Lung microvascular endothelial cell (primary cell): ENCODE data around the gene LGALS1. TPM values are rescaled to one million over a fixed set of nuclear protein-coding genes. Genes with fewer than 3 reads are reported as not detected.

Experiments
- DNase-seq, 2 donors: peaks; one replicate each; pipeline versions ENCODE4 v3.0.0 to v3.0.0-alpha.2; 2010; ENCODE audit warnings: low read depth in 2 of 2
- total RNA-seq: library from RNA; depleted of rRNA; stranded (reverse); fragments of >200 nt; gene quantifications from 2 replicates; pipeline ENCODE4 v1.2.1, GENCODE V29; 2014

The LGALS1 gene
- 2,589 and 6,877 TPM in 2 replicates for total RNA-seq

DNA sequence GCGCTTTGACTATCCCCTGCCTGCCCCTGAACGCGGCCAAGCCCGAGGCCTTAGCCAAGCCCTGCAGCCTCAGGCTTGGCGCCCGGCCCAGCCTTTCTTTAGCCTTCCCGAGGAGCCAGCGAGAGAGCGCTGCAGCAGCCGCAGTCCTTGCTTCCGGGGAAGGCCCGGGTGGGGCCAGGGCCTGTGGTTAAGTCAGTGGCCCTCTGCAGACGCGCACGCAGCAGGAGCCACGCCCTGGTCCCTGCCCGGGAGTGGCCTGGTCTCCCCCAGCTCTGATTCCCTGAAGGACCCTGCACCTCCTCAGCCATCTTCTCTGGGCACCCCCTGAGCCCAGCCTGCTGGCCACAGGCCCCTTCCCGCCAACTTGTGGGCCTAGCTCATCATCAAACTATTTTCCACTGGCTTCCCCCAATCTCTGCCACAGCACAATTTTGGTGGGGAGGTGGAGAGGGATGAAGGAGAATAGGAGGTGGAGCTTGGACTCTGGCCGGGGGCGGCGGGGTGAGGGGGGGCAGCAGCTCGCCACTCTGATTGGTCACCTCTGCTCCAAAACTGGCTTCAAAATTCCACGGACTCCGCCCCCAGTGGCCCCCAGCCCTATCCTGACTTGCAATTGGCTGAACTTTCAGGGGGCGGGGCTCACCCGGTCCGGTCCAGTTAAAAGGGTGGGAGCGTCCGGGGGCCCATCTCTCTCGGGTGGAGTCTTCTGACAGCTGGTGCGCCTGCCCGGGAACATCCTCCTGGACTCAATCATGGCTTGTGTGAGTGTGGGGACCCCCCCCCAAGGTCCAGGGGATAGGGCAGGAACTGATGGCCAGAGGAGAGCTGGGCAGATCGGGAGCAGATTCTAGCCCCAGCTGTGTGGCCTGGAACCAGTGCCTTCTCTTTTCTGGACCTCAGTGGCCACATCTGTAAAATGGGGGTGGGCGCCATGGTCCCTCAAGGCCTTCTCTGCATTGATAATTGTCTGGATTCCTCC lies at the start of gene LGALS1:
Gene LGALS1 (plus strand): TSS at position 686 of the 979 bp plus-strand sequence. CDS start 67 bp downstream, at position 753.
- peak; percentile 91 to 97 for DNase-seq

DNA sequence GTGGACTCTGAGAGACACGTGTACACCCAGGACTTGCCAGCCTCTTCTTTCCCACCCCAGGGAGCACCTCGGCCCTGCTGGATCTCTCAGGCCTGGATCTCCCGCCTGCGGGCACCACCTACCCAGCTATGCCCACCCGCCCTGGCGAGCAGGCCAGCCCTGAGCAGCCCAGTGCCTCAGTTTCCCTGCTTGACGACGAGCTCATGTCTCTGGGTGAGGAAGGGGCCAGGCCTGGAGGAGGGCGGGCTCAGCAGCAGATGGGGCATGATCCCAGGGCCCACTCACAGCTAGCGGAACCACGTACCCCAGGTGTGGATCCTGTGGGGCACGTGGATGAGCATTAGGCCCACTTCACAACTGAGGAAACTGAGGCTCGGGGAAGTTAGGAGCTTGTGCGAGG lies 49.7 kb upstream of the LGALS1 start:
- DNase-seq, result no peak

GRCh38 chr22:37626144-37626543 lies 49.3 kb upstream of the LGALS1 start:
- DNase-seq, result no peak

- no peak for DNase-seq
These were observed 48.8 kb upstream of the LGALS1 start for GRCh38 chr22:37626556-37627075.

DNA sequence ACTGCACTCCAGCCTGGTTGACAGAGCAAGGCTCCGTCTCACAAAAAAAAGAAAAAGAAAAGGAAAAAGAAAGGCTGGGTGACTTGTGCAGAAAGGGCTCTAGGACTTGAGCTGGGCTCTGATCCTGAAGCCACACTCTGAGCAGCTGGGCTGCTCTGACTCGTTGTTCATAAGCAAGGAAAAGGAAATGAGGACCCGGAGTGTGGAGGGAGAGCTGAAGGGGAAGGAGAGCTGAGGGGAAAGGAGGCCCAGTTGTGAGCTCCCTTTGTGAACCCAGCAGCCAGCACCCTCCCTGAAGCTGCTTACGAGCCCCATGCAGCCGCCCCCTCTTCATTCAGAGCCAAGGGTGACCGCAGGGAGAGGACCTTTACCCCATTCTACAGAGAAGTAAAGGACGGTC lies 48.3 kb upstream of the LGALS1 start:
- DNase-seq, result no peak

GRCh38 chr22:37627545-37627944 lies 47.9 kb upstream of the LGALS1 start:
- DNase-seq, result no peak

- no peak for DNase-seq
These were observed 46.6 kb upstream of the LGALS1 start for GRCh38 chr22:37628830-37629229.

GRCh38 chr22:37629928-37630327 lies 45.5 kb upstream of the LGALS1 start:
- DNase-seq, result no peak

DNA sequence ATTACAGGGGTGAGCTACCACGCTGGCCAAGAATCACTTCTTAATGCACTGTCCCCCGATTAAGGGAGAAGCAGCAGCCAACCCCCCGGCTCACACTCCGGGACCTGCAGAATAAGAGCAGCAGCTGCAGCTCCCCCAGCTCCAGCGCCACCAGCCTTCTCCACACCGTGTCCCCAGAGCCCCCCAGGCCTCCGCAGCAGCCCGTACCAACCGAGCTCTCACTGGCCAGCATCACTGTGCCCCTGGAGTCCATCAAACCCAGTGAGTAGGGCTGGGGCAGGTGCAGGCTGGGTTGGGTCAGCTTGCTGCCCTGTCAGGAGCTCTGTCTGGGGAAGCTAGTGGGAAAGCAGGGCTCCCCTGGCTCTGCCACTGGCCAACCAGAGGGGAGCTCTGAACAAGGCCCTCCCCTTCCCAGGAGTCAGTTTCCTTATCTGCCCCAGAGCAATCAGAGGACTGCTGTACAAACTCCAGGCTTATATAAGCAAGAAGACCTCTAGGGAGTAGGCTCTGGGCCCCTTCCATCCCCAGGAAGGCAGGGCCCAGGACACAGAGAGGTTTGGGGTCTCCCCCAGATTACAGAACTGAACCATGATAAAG lies 44.5 kb upstream of the LGALS1 start:
- no peak for DNase-seq

DNA sequence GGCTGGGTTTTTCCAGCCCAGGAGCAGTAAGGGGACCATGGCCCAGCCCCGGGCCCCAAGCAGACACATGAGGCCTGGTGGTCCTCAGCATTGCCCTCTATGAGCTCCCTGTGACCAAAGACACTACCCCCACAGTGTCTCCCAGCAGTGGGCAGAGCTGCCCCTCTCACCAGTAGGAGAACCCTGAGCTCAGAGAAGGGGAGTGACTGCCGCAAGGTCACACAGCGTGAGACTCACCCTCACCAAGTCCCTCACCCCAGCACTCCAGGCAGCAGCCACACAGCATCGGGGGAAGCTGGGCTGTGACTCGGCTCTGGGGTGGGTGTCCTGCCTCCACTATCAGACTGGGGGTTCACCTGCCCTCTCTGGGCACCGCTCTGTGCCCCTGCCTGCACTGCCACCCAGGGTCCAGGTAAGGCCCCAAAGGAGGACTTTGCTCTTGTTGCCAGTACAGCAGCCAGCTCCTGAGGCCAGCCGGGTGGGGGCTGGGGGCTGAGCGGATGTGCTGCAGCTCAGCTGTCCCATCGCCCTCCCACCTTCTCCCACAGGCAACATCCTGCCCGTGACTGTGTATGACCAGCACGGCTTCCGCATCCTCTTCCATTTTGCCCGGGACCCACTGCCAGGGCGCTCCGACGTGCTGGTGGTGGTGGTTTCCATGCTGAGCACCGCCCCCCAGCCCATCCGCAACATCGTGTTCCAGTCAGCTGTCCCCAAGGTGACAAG lies 43.8 kb upstream of the LGALS1 start:
- peak in 1 of 2 donors; percentile 95 for DNase-seq

- no peak for DNase-seq
These were observed 43.0 kb upstream of the LGALS1 start for GRCh38 chr22:37632174-37633088.

DNA sequence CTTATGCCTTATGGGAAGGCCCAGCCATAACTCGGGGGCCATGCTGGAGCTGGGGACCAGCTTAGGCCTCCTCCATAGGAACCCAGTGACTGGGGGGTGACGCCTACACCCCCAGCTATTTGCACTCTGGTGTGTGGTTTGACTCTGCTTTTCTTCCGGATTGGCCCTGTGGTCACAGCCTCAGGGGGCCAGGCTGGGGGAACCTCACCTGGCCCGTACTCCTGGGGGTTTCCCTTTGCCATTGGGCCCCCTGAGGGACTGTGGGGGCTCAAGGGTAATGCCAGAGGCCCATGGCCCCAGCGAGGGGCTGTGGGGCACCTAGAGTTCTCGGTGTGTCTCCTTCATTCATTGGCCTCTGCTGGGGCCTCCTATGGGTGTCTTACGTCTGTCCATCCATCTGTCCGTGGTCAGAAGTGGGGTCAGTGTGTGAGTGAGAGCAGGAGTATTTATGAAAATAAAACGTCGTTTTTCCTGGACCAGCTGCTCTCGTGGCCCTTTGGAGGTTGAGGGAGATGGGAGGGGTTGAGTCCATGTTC lies 42.3 kb upstream of the LGALS1 start:
- no peak for DNase-seq

- peak; percentile 65 to 74 for DNase-seq
These were observed 41.6 kb upstream of the LGALS1 start for GRCh38 chr22:37633625-37634416.

DNA sequence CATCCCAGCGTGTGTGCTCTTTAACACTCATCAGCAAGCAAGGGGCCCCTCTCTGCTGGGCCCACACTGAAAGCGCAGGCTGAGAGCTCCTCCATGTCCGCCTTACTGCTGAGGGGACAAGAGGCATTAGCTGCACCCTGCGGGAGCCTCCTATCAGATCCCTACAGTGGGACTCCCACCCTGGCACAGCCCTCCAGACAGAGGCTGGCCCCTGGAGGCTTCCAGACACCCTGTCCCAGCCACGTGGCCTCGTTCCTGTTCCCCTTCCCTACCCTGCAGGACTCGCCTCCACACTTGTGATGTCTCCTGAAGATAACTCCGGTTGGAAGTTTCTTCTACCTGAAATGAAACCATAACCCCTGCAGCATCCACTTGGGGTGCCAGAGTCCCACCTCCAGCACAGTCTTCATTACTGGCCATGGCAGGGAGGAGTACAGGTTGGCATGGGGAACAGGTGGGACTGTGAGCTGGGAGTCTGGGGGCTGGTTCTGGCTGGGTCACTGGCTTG lies 41.0 kb upstream of the LGALS1 start:
- DNase-seq, result no peak

GRCh38 chr22:37635157-37635556 lies 40.3 kb upstream of the LGALS1 start:
- no peak for DNase-seq

GRCh38 chr22:37636186-37636948 lies 39.1 kb upstream of the LGALS1 start:
- no peak for DNase-seq

DNA sequence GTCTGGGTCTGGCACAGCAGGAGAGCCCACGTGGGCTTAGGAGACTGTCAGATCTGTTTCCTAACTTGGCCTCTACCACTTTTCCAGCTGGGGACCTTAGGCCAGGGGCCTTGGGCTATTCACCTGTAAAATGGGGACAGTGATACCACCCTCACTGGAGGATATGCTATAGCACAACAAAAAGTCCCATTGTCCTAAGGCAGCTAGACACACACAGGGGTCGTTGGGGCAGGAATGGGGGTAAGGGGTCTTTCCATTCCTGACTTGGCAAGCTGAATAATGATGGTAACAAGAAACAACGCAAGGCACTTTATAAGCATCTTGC lies 38.5 kb upstream of the LGALS1 start:
- DNase-seq, result no peak

DNA sequence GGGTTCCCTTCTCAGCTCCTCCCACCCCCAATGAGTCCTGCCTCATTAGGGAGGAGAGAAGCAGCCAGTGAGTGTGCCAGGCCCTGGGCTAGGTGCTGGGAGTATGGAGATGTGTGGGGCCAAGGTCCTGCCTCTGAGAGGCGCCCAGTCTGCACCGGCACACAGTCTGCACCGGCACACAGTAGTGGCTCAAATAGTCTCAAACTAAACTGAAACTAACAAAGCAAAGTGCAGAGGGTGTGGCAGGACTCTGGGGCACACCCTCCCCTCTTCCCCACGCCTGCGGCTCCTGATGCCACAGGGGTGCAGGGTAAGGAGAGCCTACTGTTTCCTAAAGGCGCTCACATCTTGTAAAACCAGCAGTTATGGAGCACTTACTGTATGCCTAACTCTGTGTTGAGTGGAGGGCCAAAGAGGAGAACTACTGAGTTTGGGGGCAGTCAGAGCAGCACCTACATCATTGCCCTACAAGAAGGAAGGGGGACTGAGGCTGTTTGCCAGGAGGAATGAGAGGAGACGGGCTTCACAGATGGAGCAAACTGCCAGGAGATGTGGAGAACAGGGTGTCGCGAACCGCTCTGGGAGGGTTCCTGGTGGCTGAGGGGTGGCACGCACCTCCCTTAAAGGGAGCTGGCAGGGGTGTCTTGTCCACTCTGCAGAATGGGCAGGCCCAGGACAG lies 36.9 kb upstream of the LGALS1 start:
- no peak for DNase-seq
